ENCODE measurements around the gene IL25. TPM values are rescaled to one million over a fixed set of nuclear protein-coding genes. Genes with fewer than 3 reads are reported as not detected.

Gene IL25
- total and polyA plus RNA-seq, 2 of the 4 experiments (the other 2 are of a cell fraction): not detected

- TF ChIP-seq FOS (IDR thresholded peaks at IDR 0.05; ENCODE audit: low read depth, low read length): no peak
Measured at GRCh38 chr14:23387916-23388882, 15.6 kb downstream of the IL25 start (continued).

- H2BK5ac ChIP-seq (ENCODE audit: low read depth, low read length, poor library complexity, severe bottlenecking): no peak overlapping the region
- no TSS peak for BruUV-seq (replicated peaks)
- no peaks in the 10 kb centered on the region for H3K36me3 ChIP-seq (ENCODE audit: control insufficient read depth, insufficient read depth, low read length)
- H3K79me1 ChIP-seq (ENCODE audit: low read depth in 1 of 2, low read length in 2 of 2): no peaks in the 10 kb centered on the region
- CTCF ChIA-PET: no interaction called here
- H3K9me3 ChIP-seq (ENCODE audit: control insufficient read depth, insufficient read depth, low read length): no peaks in the 10 kb centered on the region
- H3K4me2 ChIP-seq (ENCODE audit: low read depth, low read length): no peak overlapping the region
- DNase-seq (no peak), ATAC-seq (ENCODE audit: low read depth) (no peak)
- WGBS, 2 experiments (ENCODE audit: extremely low coverage in 2 of 2, insufficient read length in 1 of 2): no CpG with 5 or more reads among the region's 8 CpGs
- H2AK9ac ChIP-seq (replicated peaks; ENCODE audit: low read depth, low read length, poor library complexity): no peak overlapping the region
- no peak overlapping the region for H3K56ac ChIP-seq (ENCODE audit: extremely low read depth, insufficient read depth, low read length)
- no peak overlapping the region for H4K8ac ChIP-seq (ENCODE audit: low read depth in 2 of 2, low read length in 2 of 2)
- no peak overlapping the region for H2BK15ac ChIP-seq (ENCODE audit: low read depth, low read length)
- H3K4me1 ChIP-seq (ENCODE audit: control insufficient read depth, insufficient read depth, low read length): no peaks in the 10 kb centered on the region
- H3K27me3 ChIP-seq (ENCODE audit: control insufficient read depth, insufficient read depth, low read length): peaks cover 36% of the 10 kb centered on the region
- no peak overlapping the region for H3K27ac ChIP-seq (ENCODE audit: insufficient read depth, low read length)
- H3K4me3 ChIP-seq (ENCODE audit: insufficient read depth, low read depth, low read length): no peak overlapping the region
- no peak overlapping the region for H2BK20ac ChIP-seq (ENCODE audit: low read depth, low read length)
- H4K5ac ChIP-seq (ENCODE audit: low read depth, low read length): no peak overlapping the region
- TF ChIP-seq BHLHE40 (IDR thresholded peaks at IDR 0.05; ENCODE audit: low read depth, low read length) (no peak), MAFK (IDR thresholded peaks at IDR 0.05; ENCODE audit: low read depth, low read length) (no peak), SMC3 (IDR thresholded peaks at IDR 0.05; ENCODE audit: low read depth, low read length) (no peak), RAD21 (IDR thresholded peaks at IDR 0.05; ENCODE audit: low read length) (no peak), CEBPB (IDR thresholded peaks at IDR 0.05; ENCODE audit: low read depth, low read length) (no peak), NFE2L2 (IDR thresholded peaks at IDR 0.05; ENCODE audit: low read depth, low read length) (no peak), RFX5 (IDR thresholded peaks at IDR 0.05; ENCODE audit: low read depth, low read length) (no peak), RCOR1 (IDR thresholded peaks at IDR 0.05; ENCODE audit: insufficient replicate concordance, low read length) (no peak), USF2 (IDR thresholded peaks at IDR 0.05; ENCODE audit: low read depth, low read length) (no peak)
- TF ChIP-seq, protein P1, sequence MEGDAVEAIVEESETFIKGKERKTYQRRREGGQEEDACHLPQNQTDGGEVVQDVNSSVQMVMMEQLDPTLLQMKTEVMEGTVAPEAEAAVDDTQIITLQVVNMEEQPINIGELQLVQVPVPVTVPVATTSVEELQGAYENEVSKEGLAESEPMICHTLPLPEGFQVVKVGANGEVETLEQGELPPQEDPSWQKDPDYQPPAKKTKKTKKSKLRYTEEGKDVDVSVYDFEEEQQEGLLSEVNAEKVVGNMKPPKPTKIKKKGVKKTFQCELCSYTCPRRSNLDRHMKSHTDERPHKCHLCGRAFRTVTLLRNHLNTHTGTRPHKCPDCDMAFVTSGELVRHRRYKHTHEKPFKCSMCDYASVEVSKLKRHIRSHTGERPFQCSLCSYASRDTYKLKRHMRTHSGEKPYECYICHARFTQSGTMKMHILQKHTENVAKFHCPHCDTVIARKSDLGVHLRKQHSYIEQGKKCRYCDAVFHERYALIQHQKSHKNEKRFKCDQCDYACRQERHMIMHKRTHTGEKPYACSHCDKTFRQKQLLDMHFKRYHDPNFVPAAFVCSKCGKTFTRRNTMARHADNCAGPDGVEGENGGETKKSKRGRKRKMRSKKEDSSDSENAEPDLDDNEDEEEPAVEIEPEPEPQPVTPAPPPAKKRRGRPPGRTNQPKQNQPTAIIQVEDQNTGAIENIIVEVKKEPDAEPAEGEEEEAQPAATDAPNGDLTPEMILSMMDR (conservative IDR thresholded peaks at IDR 0.05; ENCODE audit: low read depth, low read length): no peak
- TF ChIP-seq, protein P2, sequence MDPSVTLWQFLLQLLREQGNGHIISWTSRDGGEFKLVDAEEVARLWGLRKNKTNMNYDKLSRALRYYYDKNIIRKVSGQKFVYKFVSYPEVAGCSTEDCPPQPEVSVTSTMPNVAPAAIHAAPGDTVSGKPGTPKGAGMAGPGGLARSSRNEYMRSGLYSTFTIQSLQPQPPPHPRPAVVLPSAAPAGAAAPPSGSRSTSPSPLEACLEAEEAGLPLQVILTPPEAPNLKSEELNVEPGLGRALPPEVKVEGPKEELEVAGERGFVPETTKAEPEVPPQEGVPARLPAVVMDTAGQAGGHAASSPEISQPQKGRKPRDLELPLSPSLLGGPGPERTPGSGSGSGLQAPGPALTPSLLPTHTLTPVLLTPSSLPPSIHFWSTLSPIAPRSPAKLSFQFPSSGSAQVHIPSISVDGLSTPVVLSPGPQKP (IDR thresholded peaks at IDR 0.05; ENCODE audit: borderline replicate concordance, low read depth, low read length): no peak
- no peak overlapping the region for H3K14ac ChIP-seq (replicated peaks; ENCODE audit: low read depth, low read length)
- H2BK120ac ChIP-seq (ENCODE audit: low read depth, low read length): no peak overlapping the region
- no peak overlapping the region for H3K23ac ChIP-seq (ENCODE audit: low read depth, low read length)
- H4K20me1 ChIP-seq (ENCODE audit: insufficient read depth, low read length): no peaks in the 10 kb centered on the region
- H3K18ac ChIP-seq (ENCODE audit: low read depth, low read length): no peak overlapping the region
- H4K91ac ChIP-seq (ENCODE audit: insufficient read depth, low read depth, low read length): no peak overlapping the region
- no peak overlapping the region for H3K4ac ChIP-seq (ENCODE audit: low read depth, low read length)
- dilution Hi-C loops (cut with HindIII; ENCODE audit: low sequenced_read_pairs, unreplicated experiment): no loop called here
- H3K9ac ChIP-seq (ENCODE audit: low read depth, low read length): no peak overlapping the region
- intact Hi-C loops (cut with micrococcal nuclease): no loop called here
- POLR2A ChIA-PET (ENCODE audit: unreplicated experiment): no interaction called here
- no peak overlapping the region for H2AFZ ChIP-seq (replicated peaks; ENCODE audit: low read length, poor library complexity)
- in situ Hi-C loops (cut with MboI; ENCODE audit: low sequenced_read_pairs): no loop called here
- no peaks in the 10 kb centered on the region for H3K9me1 ChIP-seq (ENCODE audit: insufficient read depth, low read length)
- no peak overlapping the region for H2AK5ac ChIP-seq (ENCODE audit: low read depth, low read length)
Measured at GRCh38 chr14:23388996-23389395, 16.4 kb downstream of the IL25 start.
